Panc1 (cell line): Measurements from ENCODE around the gene RABEP1. TPM values are rescaled to one million over a fixed set of nuclear protein-coding genes. Genes with fewer than 3 reads are reported as not detected.

Source experiments
- ATAC-seq: fragments of 200-7000 bp; cut with Tn5 transposase; 2 replicates; pipeline ENCODE4 v1.9.1; 2020; ENCODE audit warnings: mild to moderate bottlenecking, moderate library complexity
- BruUV-seq: library from RNA; stranded (reverse); fragments of 400-500 nt; replicated peaks from 2 replicates; lab custom pipeline; 2021; lab: Mats Ljungman, UMichigan
- CTCF ChIA-PET: fragments of 300-600 bp; sonication (Branson Sonifier 250); formaldehyde crosslinking; loops from one replicate; lab custom pipeline; 2022; ENCODE audit warnings: antibody characterized with exemption; lab: Charles Lee
- POLR2A ChIA-PET: fragments of 300-600 bp; sonication (Branson Sonifier 250); formaldehyde crosslinking; loops from one replicate; lab custom pipeline; 2022; ENCODE audit warnings: antibody characterized with exemption; lab: Charles Lee
- DNase-seq: peaks from one replicate; pipeline ENCODE4 v3.0.0-alpha.2; 2010; ENCODE audit warnings: low read depth, low spot score
- H3K27ac ChIP-seq: 2 replicates; pipeline ENCODE4 v1.5.1; 2011; ENCODE audit warnings: mild to moderate bottlenecking, low read length, inconsistent platforms
- H3K27me3 ChIP-seq: fragments of 200-500 bp; sonication (Bioruptor generic); 2 replicates; pipeline ENCODE4 v1.6.0; 2014; ENCODE audit warnings: low read length, inconsistent platforms; ENCODE audit not compliant: control insufficient read depth, insufficient read depth
- H3K36me3 ChIP-seq: fragments of 200-500 bp; sonication (Bioruptor generic); 2 replicates; pipeline ENCODE4 v1.5.1; 2014; ENCODE audit warnings: inconsistent platforms, mild to moderate bottlenecking, low read length, moderate library complexity; ENCODE audit not compliant: control insufficient read depth, insufficient read depth
- H3K4me1 ChIP-seq: 2 replicates; pipeline ENCODE4 v1.5.1; 2011; ENCODE audit warnings: inconsistent platforms, mild to moderate bottlenecking, low read length, moderate library complexity; ENCODE audit not compliant: control insufficient read depth, insufficient read depth
- H3K4me3 ChIP-seq, 2 experiments: 2 replicates each; pipeline ENCODE4 v1.5.1; 2011 to 2012; ENCODE audit warnings: low read depth in 2 of 2, low read length in 2 of 2, mild to moderate bottlenecking in 2 of 2, inconsistent platforms in 1 of 2, moderate library complexity in 1 of 2
- H3K9me3 ChIP-seq: fragments of 200-500 bp; sonication (Bioruptor generic); 2 replicates; pipeline ENCODE4 v1.5.1; 2014; ENCODE audit warnings: low read depth, mild to moderate bottlenecking, inconsistent platforms, low read length, moderate library complexity; ENCODE audit not compliant: control insufficient read depth, insufficient read depth
- CTCF ChIP-seq: fragments of 450-650 bp; IDR thresholded peaks from 2 replicates; pipeline ENCODE4 v1.5.1; 2017; ENCODE audit warnings: mild to moderate bottlenecking
- POLR2AphosphoS5 ChIP-seq: IDR thresholded peaks from 2 replicates; pipeline ENCODE4 v1.6.1; 2012; ENCODE audit warnings: mild to moderate bottlenecking, low read depth, low read length, moderate library complexity
- SIN3A ChIP-seq: IDR thresholded peaks from 2 replicates; pipeline ENCODE4 v1.6.1; 2012; ENCODE audit warnings: low read depth, mild to moderate bottlenecking, low read length, moderate library complexity, borderline replicate concordance; ENCODE audit not compliant: insufficient read depth
- TCF7L2 ChIP-seq: IDR thresholded peaks from 2 replicates; pipeline ENCODE4 v1.6.1; 2011; ENCODE audit warnings: mild to moderate bottlenecking, low read depth, low read length, inconsistent platforms
- in situ Hi-C: cut with HindIII; loops from 2 replicates; pipeline ENCODE4 v1.10.0; 2016; ENCODE audit warnings: low sequenced_read_pairs, low pct_unique_long_range_greater_than_20kb
- intact Hi-C: fragments of 100-400 bp; cut with micrococcal nuclease; formaldehyde crosslinking; loops from one replicate; pipeline ENCODE4 v1.10.0; 2022; ENCODE audit not compliant: unreplicated experiment
- total RNA-seq: library from RNA; stranded (reverse); gene quantifications from one replicate; pipeline ENCODE4 v1.2.1, GENCODE V29; 2021; ENCODE audit not compliant: unreplicated experiment
- TF ChIP-seq, protein P1 (sequence below), 2 experiments: IDR thresholded peaks; 2 replicates each; pipeline ENCODE4 v1.6.1; 2011 to 2012; ENCODE audit warnings: low read depth in 2 of 2, control low read depth in 1 of 2, low read length in 1 of 2, mild to moderate bottlenecking in 1 of 2, moderate library complexity in 1 of 2; ENCODE audit not compliant: insufficient read depth in 1 of 2

Gene RABEP1
- total RNA-seq, 1 experiment from 2014 or later, result 28.2 TPM

DNA sequence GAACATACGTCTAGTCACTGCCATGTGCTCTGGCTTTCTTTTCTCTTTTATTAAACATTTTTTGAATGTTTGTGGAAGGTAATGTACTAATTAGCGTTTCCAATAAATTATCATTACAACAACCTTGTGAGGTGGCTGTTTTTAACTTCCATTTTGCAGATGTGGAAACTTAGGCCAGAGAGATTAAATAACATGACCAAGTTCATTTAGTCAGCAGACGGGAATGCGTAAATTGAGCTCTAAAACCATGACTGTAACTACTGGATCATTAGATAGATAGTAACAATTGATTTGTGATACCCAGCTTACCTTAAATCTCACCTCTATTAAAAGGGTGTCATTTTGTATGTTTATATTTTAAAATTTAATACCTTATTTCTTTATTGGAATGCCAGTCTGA is 49.4 kb downstream of the RABEP1 start:
- Histone ChIP-seq H3K27ac (no peak overlapping the region), H3K9me3 (no peaks in the 10 kb centered on the region), H3K4me1 (no peaks in the 10 kb centered on the region), H3K27me3 (no peaks in the 10 kb centered on the region), H3K36me3 (peaks cover 7% of the 10 kb centered on the region), H3K4me3 (no peak overlapping the region)
- TF ChIP-seq, protein P1, sequence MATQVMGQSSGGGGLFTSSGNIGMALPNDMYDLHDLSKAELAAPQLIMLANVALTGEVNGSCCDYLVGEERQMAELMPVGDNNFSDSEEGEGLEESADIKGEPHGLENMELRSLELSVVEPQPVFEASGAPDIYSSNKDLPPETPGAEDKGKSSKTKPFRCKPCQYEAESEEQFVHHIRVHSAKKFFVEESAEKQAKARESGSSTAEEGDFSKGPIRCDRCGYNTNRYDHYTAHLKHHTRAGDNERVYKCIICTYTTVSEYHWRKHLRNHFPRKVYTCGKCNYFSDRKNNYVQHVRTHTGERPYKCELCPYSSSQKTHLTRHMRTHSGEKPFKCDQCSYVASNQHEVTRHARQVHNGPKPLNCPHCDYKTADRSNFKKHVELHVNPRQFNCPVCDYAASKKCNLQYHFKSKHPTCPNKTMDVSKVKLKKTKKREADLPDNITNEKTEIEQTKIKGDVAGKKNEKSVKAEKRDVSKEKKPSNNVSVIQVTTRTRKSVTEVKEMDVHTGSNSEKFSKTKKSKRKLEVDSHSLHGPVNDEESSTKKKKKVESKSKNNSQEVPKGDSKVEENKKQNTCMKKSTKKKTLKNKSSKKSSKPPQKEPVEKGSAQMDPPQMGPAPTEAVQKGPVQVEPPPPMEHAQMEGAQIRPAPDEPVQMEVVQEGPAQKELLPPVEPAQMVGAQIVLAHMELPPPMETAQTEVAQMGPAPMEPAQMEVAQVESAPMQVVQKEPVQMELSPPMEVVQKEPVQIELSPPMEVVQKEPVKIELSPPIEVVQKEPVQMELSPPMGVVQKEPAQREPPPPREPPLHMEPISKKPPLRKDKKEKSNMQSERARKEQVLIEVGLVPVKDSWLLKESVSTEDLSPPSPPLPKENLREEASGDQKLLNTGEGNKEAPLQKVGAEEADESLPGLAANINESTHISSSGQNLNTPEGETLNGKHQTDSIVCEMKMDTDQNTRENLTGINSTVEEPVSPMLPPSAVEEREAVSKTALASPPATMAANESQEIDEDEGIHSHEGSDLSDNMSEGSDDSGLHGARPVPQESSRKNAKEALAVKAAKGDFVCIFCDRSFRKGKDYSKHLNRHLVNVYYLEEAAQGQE (IDR thresholded peaks at IDR 0.05; ENCODE audit: insufficient read depth in 1 of 2, low read depth in 2 of 2, low read length in 1 of 2), result no peak
- no peak for TF ChIP-seq POLR2AphosphoS5
- no peak for TF ChIP-seq SIN3A
- TF ChIP-seq CTCF, result no peak
- BruUV-seq, result no TSS peak
- POLR2A ChIA-PET, result no interaction called here
- intact Hi-C loops, result no loop called here
- CTCF ChIA-PET, result no interaction called here
- in situ Hi-C loops, result no loop called here
- DNase-seq (no peak), ATAC-seq (no peak)

DNA sequence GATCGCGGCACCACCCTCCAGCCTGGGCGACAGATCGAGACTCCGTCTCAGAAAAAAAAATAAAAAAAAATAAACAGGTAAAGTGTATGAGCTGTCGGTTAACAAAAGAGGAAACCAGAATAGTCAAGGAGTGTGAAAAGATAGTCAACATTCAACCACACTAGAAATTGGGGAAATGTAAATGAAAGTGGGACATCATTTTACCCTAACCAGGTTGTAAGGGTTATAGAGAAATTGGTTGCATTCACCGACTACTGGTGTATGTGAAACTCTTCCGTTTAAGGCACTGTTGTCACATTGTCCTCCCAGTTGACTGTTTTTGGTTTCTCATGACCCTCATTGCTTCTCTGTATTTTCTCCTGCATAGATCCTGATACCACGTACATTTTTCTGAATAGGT is 62.8 kb downstream of the RABEP1 start:
- Histone ChIP-seq H3K27ac (no peak overlapping the region), H3K4me1 (no peaks in the 10 kb centered on the region), H3K4me3 (no peak overlapping the region), H3K36me3 (no peaks in the 10 kb centered on the region; the same call in 1 of the 2 replicates), H3K27me3 (no peaks in the 10 kb centered on the region), H3K9me3 (no peaks in the 10 kb centered on the region)
- no peak for TF ChIP-seq CTCF
- TF ChIP-seq TCF7L2, result no peak
- no peak for TF ChIP-seq POLR2AphosphoS5
- no peak for TF ChIP-seq SIN3A
- TF ChIP-seq, protein P1 (IDR thresholded peaks at IDR 0.05; ENCODE audit: insufficient read depth in 1 of 2, low read depth in 2 of 2, low read length in 1 of 2), result no peak
- POLR2A ChIA-PET, result no interaction called here
- in situ Hi-C loops (no loop called here), intact Hi-C loops (no loop called here)
- DNase-seq (no peak), ATAC-seq (no peak)
- CTCF ChIA-PET, result no interaction called here
- no TSS peak for BruUV-seq
